Spleen (tissue), 7 donors: ENCODE measurements around the gene MYL10.

Experiments used
- POLR2A ChIP-seq, 3 donors: fragments of 450-650 bp; IDR thresholded peaks; one replicate each; pipeline ENCODE4 v1.5.1; 2017; ENCODE audit warnings: antibody characterized with exemption in 3 of 3, mild to moderate bottlenecking in 1 of 3
- POLR2AphosphoS5 ChIP-seq, 3 donors: sonication (generic); formaldehyde crosslinking; IDR thresholded peaks; one replicate each; pipeline ENCODE4 v1.5.1; 2017; ENCODE audit warnings: antibody characterized with exemption in 3 of 3
- TF ChIP-seq, protein P1 (sequence below), 11 experiments: fragments of 200-600 bp in 7 of 11; fragments of 450-650 bp in 4 of 11; sonication (generic) in 4 of 11; IDR thresholded peaks in 8 of 11; conservative IDR thresholded peaks in 3 of 11; 1 replicate in 7 of 11; 2 replicates in 4 of 11; pipeline versions ENCODE4 v1.4.0 to v1.8.0; 2016 to 2021; ENCODE audit warnings: antibody characterized with exemption in 11 of 11, inconsistent platforms in 4 of 11, mild to moderate bottlenecking in 1 of 11
- donor health status: DM: no; HTN: no; CAD: no; lungs with moderate emphysema.
- donor health status: DM: no; HTN: no; CAD: no.
- donor health status: DM: no; HTN: no; CAD: no.

DNA sequence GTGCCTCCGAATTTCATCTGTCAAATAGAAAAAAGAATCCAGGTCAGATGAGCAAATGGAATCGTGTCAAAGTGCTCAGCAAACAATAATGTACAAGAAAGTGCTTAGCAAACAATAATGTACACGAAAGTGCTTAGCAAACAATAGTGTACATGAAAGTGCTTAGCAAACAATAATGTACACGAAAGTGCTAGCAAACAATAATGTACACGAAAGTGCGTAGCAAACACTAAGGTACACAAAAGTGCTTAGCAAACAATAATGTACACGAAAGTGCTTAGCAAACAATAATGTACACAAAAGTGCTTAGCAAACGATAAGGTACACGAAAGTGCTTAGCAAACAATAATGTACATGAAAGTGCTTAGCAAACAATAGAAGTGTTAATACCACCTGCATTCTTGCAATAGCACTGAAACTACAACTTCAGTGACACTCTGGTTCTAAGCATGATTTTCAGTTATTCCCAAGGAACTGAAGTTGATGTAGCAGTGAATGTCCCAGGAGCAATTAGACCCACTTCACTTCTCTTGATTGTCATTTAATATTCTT, 33.4 kb upstream of the MYL10 start:
- TF ChIP-seq, protein P1, sequence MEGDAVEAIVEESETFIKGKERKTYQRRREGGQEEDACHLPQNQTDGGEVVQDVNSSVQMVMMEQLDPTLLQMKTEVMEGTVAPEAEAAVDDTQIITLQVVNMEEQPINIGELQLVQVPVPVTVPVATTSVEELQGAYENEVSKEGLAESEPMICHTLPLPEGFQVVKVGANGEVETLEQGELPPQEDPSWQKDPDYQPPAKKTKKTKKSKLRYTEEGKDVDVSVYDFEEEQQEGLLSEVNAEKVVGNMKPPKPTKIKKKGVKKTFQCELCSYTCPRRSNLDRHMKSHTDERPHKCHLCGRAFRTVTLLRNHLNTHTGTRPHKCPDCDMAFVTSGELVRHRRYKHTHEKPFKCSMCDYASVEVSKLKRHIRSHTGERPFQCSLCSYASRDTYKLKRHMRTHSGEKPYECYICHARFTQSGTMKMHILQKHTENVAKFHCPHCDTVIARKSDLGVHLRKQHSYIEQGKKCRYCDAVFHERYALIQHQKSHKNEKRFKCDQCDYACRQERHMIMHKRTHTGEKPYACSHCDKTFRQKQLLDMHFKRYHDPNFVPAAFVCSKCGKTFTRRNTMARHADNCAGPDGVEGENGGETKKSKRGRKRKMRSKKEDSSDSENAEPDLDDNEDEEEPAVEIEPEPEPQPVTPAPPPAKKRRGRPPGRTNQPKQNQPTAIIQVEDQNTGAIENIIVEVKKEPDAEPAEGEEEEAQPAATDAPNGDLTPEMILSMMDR (IDR thresholded peaks at IDR 0.05 in 8 of 11, conservative IDR thresholded peaks at IDR 0.05 in 3 of 11), result no peak
- TF ChIP-seq POLR2A (IDR thresholded peaks at IDR 0.05), result no peak
- TF ChIP-seq POLR2AphosphoS5 (IDR thresholded peaks at IDR 0.05), result no peak
